Measurements from ENCODE around the gene GPR158. TPM values are rescaled to one million over a fixed set of nuclear protein-coding genes. Genes with fewer than 3 reads are reported as not detected.

GPR158 gene
- total and polyA plus RNA-seq, 9 of the 15 experiments (the other 6 are each of a cell fraction or from before 2014, with no cell fraction given), result 4.0 to 7.6 (median 5.0) TPM

DNA sequence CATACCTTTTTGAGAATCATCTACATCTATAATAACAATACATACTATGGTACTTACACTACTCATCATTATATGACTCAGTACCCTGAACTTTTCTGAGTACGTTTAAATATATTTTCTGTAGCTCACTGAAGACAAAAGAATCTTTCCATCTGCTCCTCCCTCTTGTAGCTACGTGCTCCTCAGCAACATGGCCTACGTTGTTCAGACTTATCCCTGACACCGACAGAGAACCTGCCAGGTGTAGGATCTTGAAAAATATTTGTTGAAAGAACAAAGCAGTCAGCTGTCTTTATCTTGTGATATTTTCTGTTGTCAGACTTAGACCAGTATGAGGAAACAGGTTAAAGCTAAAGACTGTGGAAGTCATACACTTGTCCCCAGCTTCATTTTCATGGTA lies 403.3 kb downstream of the GPR158 start (continued):
- TF ChIP-seq, protein P1, sequence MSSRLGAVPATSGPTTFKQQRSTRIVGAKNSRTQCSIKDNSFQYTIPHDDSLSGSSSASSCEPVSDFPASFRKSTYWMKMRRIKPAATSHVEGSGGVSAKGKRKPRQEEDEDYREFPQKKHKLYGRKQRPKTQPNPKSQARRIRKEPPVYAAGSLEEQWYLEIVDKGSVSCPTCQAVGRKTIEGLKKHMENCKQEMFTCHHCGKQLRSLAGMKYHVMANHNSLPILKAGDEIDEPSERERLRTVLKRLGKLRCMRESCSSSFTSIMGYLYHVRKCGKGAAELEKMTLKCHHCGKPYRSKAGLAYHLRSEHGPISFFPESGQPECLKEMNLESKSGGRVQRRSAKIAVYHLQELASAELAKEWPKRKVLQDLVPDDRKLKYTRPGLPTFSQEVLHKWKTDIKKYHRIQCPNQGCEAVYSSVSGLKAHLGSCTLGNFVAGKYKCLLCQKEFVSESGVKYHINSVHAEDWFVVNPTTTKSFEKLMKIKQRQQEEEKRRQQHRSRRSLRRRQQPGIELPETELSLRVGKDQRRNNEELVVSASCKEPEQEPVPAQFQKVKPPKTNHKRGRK (tag; IDR thresholded peaks at IDR 0.05), result no peak
- TF ChIP-seq JUN (IDR thresholded peaks at IDR 0.05; ENCODE audit: borderline replicate concordance, low read depth, low read length), result no peak
- no peak for TF ChIP-seq JUN (CRISPR knock-in tag; IDR thresholded peaks at IDR 0.05; ENCODE audit: borderline replicate concordance)
- TF ChIP-seq MAFG (tag; conservative IDR thresholded peaks at IDR 0.05), result no peak
- TF ChIP-seq RBM39 (optimal IDR thresholded peaks at IDR 0.05; ENCODE audit: low read depth, low read length), result no peak
- no peak for TF ChIP-seq PYGO2 (tag; IDR thresholded peaks at IDR 0.05)
- TF ChIP-seq MTA3 (IDR thresholded peaks at IDR 0.05; ENCODE audit: borderline replicate concordance), result no peak
- TF ChIP-seq TEAD1 (CRISPR knock-in tag; IDR thresholded peaks at IDR 0.05), result no peak
- TF ChIP-seq THRB (CRISPR knock-in tag; conservative IDR thresholded peaks at IDR 0.05), result no peak
- TF ChIP-seq, protein P2, sequence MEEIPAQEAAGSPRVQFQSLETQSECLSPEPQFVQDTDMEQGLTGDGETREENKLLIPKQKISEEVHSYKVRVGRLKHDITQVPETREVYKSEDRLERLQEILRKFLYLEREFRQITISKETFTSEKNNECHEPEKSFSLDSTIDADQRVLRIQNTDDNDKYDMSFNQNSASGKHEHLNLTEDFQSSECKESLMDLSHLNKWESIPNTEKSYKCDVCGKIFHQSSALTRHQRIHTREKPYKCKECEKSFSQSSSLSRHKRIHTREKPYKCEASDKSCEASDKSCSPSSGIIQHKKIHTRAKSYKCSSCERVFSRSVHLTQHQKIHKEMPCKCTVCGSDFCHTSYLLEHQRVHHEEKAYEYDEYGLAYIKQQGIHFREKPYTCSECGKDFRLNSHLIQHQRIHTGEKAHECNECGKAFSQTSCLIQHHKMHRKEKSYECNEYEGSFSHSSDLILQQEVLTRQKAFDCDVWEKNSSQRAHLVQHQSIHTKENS (CRISPR knock-in tag; IDR thresholded peaks at IDR 0.05), result no peak
- TF ChIP-seq FIP1L1 (IDR thresholded peaks at IDR 0.05; ENCODE audit: low read depth, low read length, poor library complexity, severe bottlenecking), result no peak
